Esophagus muscularis mucosa (tissue), 4 donors: ENCODE measurements around the gene MACROD2.

Experiments used
- EP300 ChIP-seq: sonication (generic); formaldehyde crosslinking; IDR thresholded peaks from one replicate; pipeline ENCODE4 v1.6.1; 2017; ENCODE audit warnings: antibody characterized with exemption
- POLR2A ChIP-seq: fragments of 450-650 bp; IDR thresholded peaks from one replicate; pipeline ENCODE4 v1.6.1; 2017; ENCODE audit warnings: antibody characterized with exemption, moderate library complexity, mild to moderate bottlenecking, low read depth
- POLR2AphosphoS5 ChIP-seq, 2 donors: sonication (generic); formaldehyde crosslinking; IDR thresholded peaks; one replicate each; pipeline ENCODE4 v1.6.1; 2017; ENCODE audit warnings: antibody characterized with exemption in 2 of 2
- TF ChIP-seq, protein P1 (sequence below), 3 experiments: fragments of 200-600 bp in 2 of 3; fragments of 450-650 bp in 1 of 3; sonication (generic) in 2 of 3; IDR thresholded peaks; one replicate each; pipeline ENCODE4 v1.5.1; 2017 to 2019; ENCODE audit warnings: antibody characterized with exemption in 3 of 3, mild to moderate bottlenecking in 2 of 3, moderate library complexity in 1 of 3

DNA sequence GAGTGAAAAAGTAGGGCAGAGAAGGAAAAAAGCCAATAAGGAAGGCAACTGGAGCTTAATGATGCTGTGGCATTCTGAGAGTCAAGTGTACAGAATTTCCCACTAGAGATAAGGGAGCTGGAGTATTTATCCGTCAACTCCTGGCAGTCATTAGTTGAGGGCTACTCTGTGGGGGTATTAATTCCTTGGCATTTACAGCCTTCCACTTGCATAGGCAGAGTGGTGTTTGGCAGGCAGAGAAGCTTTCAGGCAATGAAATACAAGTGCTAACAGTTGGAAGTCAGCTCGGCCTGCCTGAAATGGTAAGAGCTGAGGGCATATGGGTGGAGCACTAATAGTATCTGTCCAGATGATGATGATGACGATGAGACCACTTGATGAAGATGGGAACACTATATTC, 549.4 kb downstream of the MACROD2 start:
- TF ChIP-seq, protein P1, sequence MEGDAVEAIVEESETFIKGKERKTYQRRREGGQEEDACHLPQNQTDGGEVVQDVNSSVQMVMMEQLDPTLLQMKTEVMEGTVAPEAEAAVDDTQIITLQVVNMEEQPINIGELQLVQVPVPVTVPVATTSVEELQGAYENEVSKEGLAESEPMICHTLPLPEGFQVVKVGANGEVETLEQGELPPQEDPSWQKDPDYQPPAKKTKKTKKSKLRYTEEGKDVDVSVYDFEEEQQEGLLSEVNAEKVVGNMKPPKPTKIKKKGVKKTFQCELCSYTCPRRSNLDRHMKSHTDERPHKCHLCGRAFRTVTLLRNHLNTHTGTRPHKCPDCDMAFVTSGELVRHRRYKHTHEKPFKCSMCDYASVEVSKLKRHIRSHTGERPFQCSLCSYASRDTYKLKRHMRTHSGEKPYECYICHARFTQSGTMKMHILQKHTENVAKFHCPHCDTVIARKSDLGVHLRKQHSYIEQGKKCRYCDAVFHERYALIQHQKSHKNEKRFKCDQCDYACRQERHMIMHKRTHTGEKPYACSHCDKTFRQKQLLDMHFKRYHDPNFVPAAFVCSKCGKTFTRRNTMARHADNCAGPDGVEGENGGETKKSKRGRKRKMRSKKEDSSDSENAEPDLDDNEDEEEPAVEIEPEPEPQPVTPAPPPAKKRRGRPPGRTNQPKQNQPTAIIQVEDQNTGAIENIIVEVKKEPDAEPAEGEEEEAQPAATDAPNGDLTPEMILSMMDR (IDR thresholded peaks at IDR 0.05), result no peak
- TF ChIP-seq POLR2A (no peak), EP300 (no peak), POLR2AphosphoS5 (IDR thresholded peaks at IDR 0.05) (no peak)
